Activated CD8-positive, alpha-beta T cell treated with anti-CD3 and anti-CD28 coated beads for 36 hours (primary cell): ENCODE measurements around the gene LY6G6D. TPM values are rescaled to one million over a fixed set of nuclear protein-coding genes. Genes with fewer than 3 reads are reported as not detected.

Source experiments
- ATAC-seq: fragments of 200-7000 bp; cut with Tn5 transposase; one replicate; pipeline ENCODE4 v1.10.0; 2021; ENCODE audit warnings: mild to moderate bottlenecking, moderate library complexity
- CTCF ChIA-PET: fragments of 350-600 bp; sonication (Branson Sonifier 250); formaldehyde crosslinking; loops from one replicate; lab custom pipeline; 2021; ENCODE audit warnings: antibody characterized with exemption; lab: Charles Lee
- POLR2A ChIA-PET: fragments of 350-600 bp; sonication (Branson Sonifier 250); formaldehyde crosslinking; loops from one replicate; lab custom pipeline; 2021; ENCODE audit warnings: antibody characterized with exemption; lab: Charles Lee
- DNase-seq: peaks from one replicate; pipeline ENCODE4 v3.0.0-alpha.2; 2020
- H3K27ac Mint-ChIP-seq: one replicate; pipeline ENCODE4 v1.8.0; 2021; ENCODE audit warnings: mild to moderate bottlenecking, mixed read lengths
- H3K27me3 Mint-ChIP-seq: one replicate; pipeline ENCODE4 v1.8.0; 2021; ENCODE audit warnings: mixed read lengths
- H3K36me3 Mint-ChIP-seq: one replicate; pipeline ENCODE4 v1.8.0; 2021; ENCODE audit warnings: low read depth, mixed read lengths
- H3K4me1 Mint-ChIP-seq: one replicate; pipeline ENCODE4 v1.8.0; 2021; ENCODE audit warnings: low read depth, mixed read lengths
- H3K4me3 Mint-ChIP-seq: one replicate; pipeline ENCODE4 v1.8.0; 2021; ENCODE audit warnings: mild to moderate bottlenecking, moderate library complexity, mixed read lengths
- H3K9me3 Mint-ChIP-seq: one replicate; pipeline ENCODE4 v1.8.0; 2021; ENCODE audit warnings: mixed read lengths
- CTCF ChIP-seq: fragments of 200-600 bp; IDR thresholded peaks from one replicate; pipeline ENCODE4 v1.8.0; 2022; ENCODE audit warnings: antibody characterized with exemption, mild to moderate bottlenecking
- intact Hi-C: fragments of 100-400 bp; cut with micrococcal nuclease; formaldehyde crosslinking; loops from one replicate; pipeline ENCODE4 v1.10.0; 2022
- total RNA-seq, 2 experiments: library from RNA; stranded (reverse); gene quantifications; one replicate each; pipeline ENCODE4 v1.2.3, GENCODE V29; 2021

The LY6G6D gene
- total RNA-seq, 2 experiments from 2014 or later = not detected

- DNase-seq = no peak
- Mint-ChIP-seq H3K4me1 (peaks cover 5% of the 10 kb centered on the region), H3K9me3 (no peaks in the 10 kb centered on the region), H3K27ac (no peak overlapping the region), H3K36me3 (peaks cover 14% of the 10 kb centered on the region), H3K4me3 (no peak overlapping the region), H3K27me3 (no peaks in the 10 kb centered on the region)
- TF ChIP-seq CTCF = no peak
- no peak for ATAC-seq
- POLR2A ChIA-PET = interaction anchor here (0.7 to 2.4 kb wide), 5 partner anchors 10 to 48 kb away, joined by 3 to 6 read pairs (median 3); partner anchors contain the start of gene MSH5
- intact Hi-C loops = no loop called here
- CTCF ChIA-PET = interaction anchor here (1.4 to 2.3 kb wide), 4 partner anchors 9 to 78 kb away, joined by 4 to 9 read pairs (median 8); partner anchors contain the start of gene LY6G5C
Observed at GRCh38 chr6:31691564-31692108, 23.5 kb upstream of the LY6G6D start.

- peaks cover 20% of the 10 kb centered on the region for H3K36me3 Mint-ChIP-seq
- POLR2A ChIA-PET = interaction anchor here (0.9 to 2.4 kb wide), 2 partner anchors 10 to 48 kb away, joined by 3 to 6 read pairs; partner anchors contain the start of gene MSH5
- no peak overlapping the region for H3K4me3 Mint-ChIP-seq
Observed at GRCh38 chr6:31692353-31692752, 22.8 kb upstream of the LY6G6D start.

GRCh38 chr6:31692886-31693285 is 22.3 kb upstream of the LY6G6D start:
- H3K27me3 Mint-ChIP-seq = no peaks in the 10 kb centered on the region
- peaks cover 22% of the 10 kb centered on the region for H3K36me3 Mint-ChIP-seq
- no peak overlapping the region for H3K27ac Mint-ChIP-seq
- intact Hi-C loops = no loop called here
- ATAC-seq (no peak), DNase-seq (no peak)
- H3K9me3 Mint-ChIP-seq = no peaks in the 10 kb centered on the region
- TF ChIP-seq CTCF = no peak
- ChIA-PET POLR2A (interaction anchor here (0.9 to 2.4 kb wide), 2 partner anchors 9 to 47 kb away, joined by 3 to 6 read pairs; partner anchors contain the start of gene MSH5), CTCF (interaction anchor here (1.7 kb wide), 1 partner anchor 77 kb away, joined by 4 read pairs; no protein-coding TSS in a partner anchor)
- no peak overlapping the region for H3K4me3 Mint-ChIP-seq
- H3K4me1 Mint-ChIP-seq = peaks cover 12% of the 10 kb centered on the region

More at GRCh38 chr6:31692353-31692752, 22.8 kb upstream of the LY6G6D start:
- ATAC-seq (no peak), DNase-seq (no peak)
- TF ChIP-seq CTCF = no peak
- no peaks in the 10 kb centered on the region for H3K9me3 Mint-ChIP-seq
- H3K27ac Mint-ChIP-seq = no peak overlapping the region
- H3K4me1 Mint-ChIP-seq = peaks cover 7% of the 10 kb centered on the region
- no peaks in the 10 kb centered on the region for H3K27me3 Mint-ChIP-seq
- CTCF ChIA-PET = interaction anchor here (1.7 kb wide), 1 partner anchor 77 kb away, joined by 4 read pairs; no protein-coding TSS in a partner anchor
- intact Hi-C loops = no loop called here

- Mint-ChIP-seq H3K4me3 (no peak overlapping the region), H3K36me3 (peaks cover 22% of the 10 kb centered on the region), H3K27me3 (no peaks in the 10 kb centered on the region), H3K9me3 (no peaks in the 10 kb centered on the region), H3K4me1 (peaks cover 15% of the 10 kb centered on the region), H3K27ac (no peak overlapping the region)
- TF ChIP-seq CTCF = no peak
- DNase-seq (no peak), ATAC-seq (no peak)
- ChIA-PET POLR2A (interaction anchor here (0.7 to 2.4 kb wide), 4 partner anchors 29 to 227 kb away, joined by 3 to 6 read pairs (median 4); partner anchors contain the start of genes GPANK1 and MSH5), CTCF (interaction anchor here (1.7 to 2.0 kb wide), 2 partner anchors 12 to 23 kb away, joined by 4 to 5 read pairs; partner anchors contain the start of genes LY6G5B and LY6G5C)
- intact Hi-C loops = no loop called here
Observed at GRCh38 chr6:31693535-31693934, 21.6 kb upstream of the LY6G6D start.

- no peak for TF ChIP-seq CTCF
- no peaks in the 10 kb centered on the region for H3K9me3 Mint-ChIP-seq
- ChIA-PET POLR2A (interaction anchor here (0.7 to 1.4 kb wide), 2 partner anchors 9 to 20 kb away, joined by 3 read pairs; no protein-coding TSS in a partner anchor), CTCF (no interaction called here)
- DNase-seq = peak; percentile 11
- H3K27ac Mint-ChIP-seq = peak overlapping the region; percentile 53
- no peak overlapping the region for H3K4me3 Mint-ChIP-seq
- H3K36me3 Mint-ChIP-seq = peaks cover 23% of the 10 kb centered on the region
- intact Hi-C loops = no loop called here
- peaks cover 25% of the 10 kb centered on the region for H3K4me1 Mint-ChIP-seq
- no peaks in the 10 kb centered on the region for H3K27me3 Mint-ChIP-seq
- peak; percentile 32 for ATAC-seq
Observed at GRCh38 chr6:31697555-31697954, 17.6 kb upstream of the LY6G6D start.
